GM12878 (cell line): ENCODE results near the gene KRT7. TPM values are rescaled to one million over a fixed set of nuclear protein-coding genes. Genes with fewer than 3 reads are reported as not detected.

Experiments used
- ATAC-seq: fragments of 200-7000 bp; cut with Tn5 transposase; 3 replicates; pipeline ENCODE4 v1.9.1; 2020; ENCODE audit warnings: mild to moderate bottlenecking, moderate library complexity
- BruUV-seq: library from RNA; stranded (reverse); fragments of 400-500 nt; replicated peaks from 2 replicates; lab custom pipeline; 2021; lab: Mats Ljungman, UMichigan
- CTCF ChIA-PET: fragments of 300-600 bp; sonication (Branson Sonifier 250); formaldehyde crosslinking; extraction: SDS; loops from one replicate; lab custom pipeline; 2021; ENCODE audit warnings: inconsistent platforms; lab: Yijun Ruan, JAX
- POLR2A ChIA-PET: fragments of 350-600 bp; formaldehyde crosslinking; extraction: SDS; loops from one replicate; lab custom pipeline; 2021; ENCODE audit warnings: inconsistent platforms; lab: Charles Lee
- RAD21 ChIA-PET: fragments of 300-600 bp; sonication (Branson Sonifier 250); formaldehyde crosslinking; loops from one replicate; lab custom pipeline; 2023; ENCODE audit warnings: antibody characterized with exemption; ENCODE audit not compliant: unreplicated experiment; lab: Charles Lee
- SMC1A ChIA-PET: fragments of 300-600 bp; sonication (Branson Sonifier 250); formaldehyde crosslinking; loops from one replicate; lab custom pipeline; 2023; ENCODE audit not compliant: unreplicated experiment, uncharacterized antibody; lab: Charles Lee
- DNase-seq: peaks from one replicate; pipeline ENCODE4 v3.0.0-alpha.2; 2011; ENCODE audit warnings: low read depth, low spot score
- FAIRE-seq: peaks from 3 replicates; lab custom pipeline; 2011; peaks lifted over from hg19 to GRCh38; lab: Jason Lieb, UNC
- H2AFZ ChIP-seq: 2 replicates; pipeline ENCODE4 v1.6.0; 2011; ENCODE audit warnings: low read depth, low read length, control low read depth; ENCODE audit not compliant: control insufficient read depth
- H3K27ac ChIP-seq: 2 replicates; pipeline ENCODE4 v1.5.1; 2011; ENCODE audit warnings: control low read depth; ENCODE audit not compliant: control insufficient read depth, insufficient read depth
- H3K27me3 ChIP-seq, 2 experiments: replicated peaks in 1 of 2; 2 replicates each; pipeline versions ENCODE4 v1.6.0 to v1.6.1; 2011; ENCODE audit warnings: low read length in 1 of 2; ENCODE audit not compliant: control insufficient read depth in 2 of 2, insufficient read depth in 2 of 2
- H3K36me3 ChIP-seq, 2 experiments: 2 replicates each; pipeline ENCODE4 v1.5.1; 2011; ENCODE audit warnings: low read length in 1 of 2; ENCODE audit not compliant: control insufficient read depth in 2 of 2, insufficient read depth in 2 of 2
- H3K4me1 ChIP-seq: 2 replicates; pipeline ENCODE4 v1.6.1; 2011; ENCODE audit warnings: mild to moderate bottlenecking, low read length, moderate library complexity, mixed read lengths; ENCODE audit not compliant: control insufficient read depth, insufficient read depth
- H3K4me2 ChIP-seq: 2 replicates; pipeline ENCODE4 v1.6.0; 2011; ENCODE audit warnings: control low read depth; ENCODE audit not compliant: control insufficient read depth, insufficient read depth
- H3K4me3 ChIP-seq: fragments of 200-600 bp; sonication (generic); 2 replicates; pipeline ENCODE4 v1.5.1; 2016
- H3K79me2 ChIP-seq: 2 replicates; pipeline ENCODE4 v1.6.0; 2011; ENCODE audit warnings: low read length; ENCODE audit not compliant: control insufficient read depth, insufficient read depth
- H3K9ac ChIP-seq: 2 replicates; pipeline ENCODE4 v1.8.0; 2011; ENCODE audit warnings: low read length, control low read depth, mixed read lengths; ENCODE audit not compliant: control insufficient read depth, insufficient read depth
- H3K9me3 ChIP-seq: replicated peaks from 3 replicates; pipeline ENCODE4 v1.5.1; 2011; ENCODE audit warnings: mild to moderate bottlenecking, low read length; ENCODE audit not compliant: control insufficient read depth, insufficient read depth
- H4K20me1 ChIP-seq: 2 replicates; pipeline ENCODE4 v1.6.0; 2011; ENCODE audit not compliant: control insufficient read depth, insufficient read depth
- BRCA1 ChIP-seq: IDR thresholded peaks from 2 replicates; pipeline ENCODE4 v1.6.1; 2011; ENCODE audit warnings: low read depth, low read length, improper control_type of control experiment
- CBFB ChIP-seq: IDR thresholded peaks from 2 replicates; pipeline ENCODE4 v1.6.1; 2016; ENCODE audit warnings: antibody characterized with exemption, low read depth
- CEBPB ChIP-seq, 2 experiments: fragments of 150-350 bp in 1 of 2; IDR thresholded peaks; 2 replicates each; pipeline ENCODE4 v1.6.1; 2012 to 2014; ENCODE audit warnings: low read depth in 2 of 2, low read length in 2 of 2, borderline replicate concordance in 1 of 2, inconsistent platforms in 1 of 2
- E2F8 ChIP-seq: fragments of 450-650 bp; IDR thresholded peaks from 2 replicates; pipeline ENCODE4 v1.6.1; 2018; ENCODE audit warnings: mild to moderate bottlenecking, low read depth, moderate library complexity; ENCODE audit not compliant: partially characterized antibody
- GATAD2B ChIP-seq: fragments of 450-650 bp; conservative IDR thresholded peaks from 2 replicates; pipeline ENCODE4 v1.6.1; 2017; ENCODE audit warnings: low read depth, mild to moderate bottlenecking, moderate library complexity
- POU2F2 ChIP-seq: IDR thresholded peaks from 3 replicates; pipeline ENCODE4 v1.6.1; 2011; ENCODE audit warnings: low read depth, mild to moderate bottlenecking, low read length, borderline replicate concordance
- RELA ChIP-seq: fragments of 450-650 bp; IDR thresholded peaks from 2 replicates; pipeline ENCODE4 v1.8.0; 2014; ENCODE audit warnings: borderline replicate concordance; ENCODE audit not compliant: partially characterized antibody
- WRNIP1 ChIP-seq: IDR thresholded peaks from 2 replicates; pipeline ENCODE4 v1.6.1; 2011; ENCODE audit warnings: low read depth, low read length, improper control_type of control experiment, borderline replicate concordance
- WGBS: methylation state at CpG from one replicate; pipeline ENCODE4 v1.1.6; 2016; ENCODE audit warnings: low lambda C conversion rate; ENCODE audit not compliant: insufficient replicate concordance, insufficient coverage; ENCODE audit errors: missing lambda C conversion rate; 5-methylcytosine and 5-hydroxymethylcytosine counted together
- in situ Hi-C: fragments of 300-500 bp; cut with MboI; formaldehyde crosslinking; loops from 9 replicates; pipeline ENCODE4 v1.14.3; 2018; ENCODE audit warnings: mixed read lengths
- intact Hi-C: fragments of 100-400 bp; cut with micrococcal nuclease; formaldehyde crosslinking; loops from one replicate; pipeline ENCODE4 v1.14.2; 2022; ENCODE audit not compliant: unreplicated experiment
- polyA plus RNA-seq, 11 experiments: library from polyadenylated mRNA; depleted of rRNA in 4 of 11; unstranded in 6 of 11; stranded (reverse) in 5 of 11; fragments of >200 nt; fragmentation: Nextera tagmentation in 4 of 11; fragmentation: Illumina TruSeq in 1 of 11; extraction: Ambion mirVana in 4 of 11; extraction: Trizol in 1 of 11; gene quantifications; 1 replicate in 1 of 11; 2 replicates in 10 of 11; pipeline versions ENCODE4 v1.2.1 to v1.2.3, GENCODE V29; 2011 to 2016; ENCODE audit warnings: inconsistent platforms in 2 of 11, missing spikeins in 2 of 11, low read depth in 1 of 11
- total RNA-seq, 4 experiments: library from RNA; depleted of rRNA in 3 of 4; stranded (reverse); fragments of >200 nt in 3 of 4; fragmentation: Illumina TruSeq in 1 of 4; extraction: Trizol in 1 of 4; gene quantifications; 2 replicates each; pipeline versions ENCODE4 v1.2.1 to v1.2.3, GENCODE V29; 2013 to 2021

Gene KRT7
- total and polyA plus RNA-seq, 10 of the 15 experiments (the other 5 are each of a cell fraction or from before 2014, with no cell fraction given), result 0.90 to 18.7 (median 4.8) TPM

GRCh38 chr12:52256584-52256935 is 23.5 kb downstream of the KRT7 start:
- Histone ChIP-seq H3K4me2 (no peak overlapping the region), H3K79me2 (no peaks in the 10 kb centered on the region), H3K4me1 (no peaks in the 10 kb centered on the region), H2AFZ (no peak overlapping the region), H3K27me3 (peaks cover 1 to 3% of the 10 kb centered on the region in 2 experiments; a peak in 2 of 4 replicates), H3K9me3 (no peaks in the 10 kb centered on the region; the same call in 2 of the 3 replicates), H4K20me1 (no peaks in the 10 kb centered on the region), H3K4me3 (no peak overlapping the region), H3K27ac (no peak overlapping the region), H3K36me3 (no peaks in the 10 kb centered on the region), H3K9ac (no peak overlapping the region)
- CTCF ChIA-PET, result interaction anchor here (1.1 to 1.8 kb wide), 2 partner anchors 23 to 34 kb away, joined by 4 read pairs; no protein-coding TSS in a partner anchor
- SMC1A ChIA-PET, result interaction anchor here (1.2 kb wide), 1 partner anchor 11 kb away, joined by 4 read pairs; no protein-coding TSS in a partner anchor
- no peak for DNase-seq
- no TSS peak for BruUV-seq
- RAD21 ChIA-PET, result no interaction called here
- FAIRE-seq, result no peak
- WGBS, result 0% methylated on average over 2 of the region's 2 CpGs
- intact Hi-C loops (no loop called here), in situ Hi-C loops (no loop called here)
- no peak for TF ChIP-seq CBFB
- no peak for TF ChIP-seq GATAD2B
- no peak for TF ChIP-seq CEBPB (IDR thresholded peaks at IDR 0.05; ENCODE audit: borderline replicate concordance in 1 of 2, low read depth in 2 of 2, low read length in 2 of 2)
- no peak for TF ChIP-seq RELA
- TF ChIP-seq WRNIP1, result no peak
- ATAC-seq, result no peak
- POLR2A ChIA-PET, result no interaction called here

- RAD21 ChIA-PET, result no interaction called here
- CTCF ChIA-PET, result interaction anchor here (1.1 to 1.8 kb wide), 2 partner anchors 22 to 35 kb away, joined by 4 read pairs; no protein-coding TSS in a partner anchor
- WGBS, result 21% methylated on average over 4 of the region's 4 CpGs
- in situ Hi-C loops (no loop called here), intact Hi-C loops (no loop called here)
- H3K4me2 ChIP-seq, result no peak overlapping the region
- TF ChIP-seq WRNIP1, result no peak
- TF ChIP-seq POU2F2, result no peak
- TF ChIP-seq BRCA1, result no peak
- no peak for TF ChIP-seq E2F8
- FAIRE-seq (no peak), ATAC-seq (no peak), DNase-seq (no peak)
- POLR2A ChIA-PET, result no interaction called here
- no peaks in the 10 kb centered on the region for H3K36me3 ChIP-seq
- H3K79me2 ChIP-seq, result no peaks in the 10 kb centered on the region
- peaks cover 1 to 6% of the 10 kb centered on the region in 2 experiments; a peak in 2 of 4 replicates for H3K27me3 ChIP-seq
- no peak overlapping the region for H3K9ac ChIP-seq
- H3K27ac ChIP-seq, result no peak overlapping the region
- no TSS peak for BruUV-seq
- H4K20me1 ChIP-seq, result no peaks in the 10 kb centered on the region
- no peaks in the 10 kb centered on the region; the same call in 2 of the 3 replicates for H3K9me3 ChIP-seq
- H3K4me3 ChIP-seq, result no peak overlapping the region
- H3K4me1 ChIP-seq, result no peaks in the 10 kb centered on the region
- no peak overlapping the region for H2AFZ ChIP-seq
- SMC1A ChIA-PET, result interaction anchor here (1.2 kb wide), 1 partner anchor 11 kb away, joined by 4 read pairs; no protein-coding TSS in a partner anchor
Observed at GRCh38 chr12:52257074-52257551, 24.1 kb downstream of the KRT7 start.
